K562 (cell line): ENCODE results near the gene C22orf39. TPM values are rescaled to one million over a fixed set of nuclear protein-coding genes. Genes with fewer than 3 reads are reported as not detected.

ENCODE experiments used
- ATAC-seq: fragments of 200-7000 bp; cut with Tn5 transposase; 3 replicates; pipeline ENCODE4 v1.9.1; 2020; ENCODE audit warnings: moderate library complexity
- BruUV-seq: library from RNA; stranded (reverse); fragments of 400-500 nt; replicated peaks from 2 replicates; lab custom pipeline; 2021; lab: Mats Ljungman, UMichigan
- CTCF ChIA-PET: fragments of 300-600 bp; formaldehyde crosslinking; extraction: SDS; loops from one replicate; lab custom pipeline; 2021; ENCODE audit warnings: low intra/inter-chr PET ratio; lab: Yijun Ruan, JAX
- POLR2A ChIA-PET: fragments of 300-600, 350-650 bp; sonication (Branson Sonifier 250); formaldehyde crosslinking; extraction: SDS; loops from one replicate; lab custom pipeline; 2021; ENCODE audit warnings: antibody characterized with exemption, inconsistent platforms; lab: Yijun Ruan, JAX
- DNase-seq, 4 experiments: peaks; one replicate each; pipeline versions ENCODE4 v3.0.0 to v3.0.0-alpha.2; 2011 to 2018; ENCODE audit warnings: low spot score in 3 of 4, mixed read lengths in 3 of 4; ENCODE audit errors: extremely low read depth in 1 of 4
- FAIRE-seq: peaks from 2 replicates; lab custom pipeline; 2011; peaks lifted over from hg19 to GRCh38; lab: Jason Lieb, UNC
- H2AFZ ChIP-seq: 2 replicates; pipeline ENCODE4 v1.6.0; 2011; ENCODE audit warnings: low read depth, low read length, control low read depth, inconsistent platforms
- H3K27ac ChIP-seq: fragments of 200-600 bp; 3 replicates; pipeline ENCODE4 v1.8.0; 2011; ENCODE audit warnings: low read depth, mild to moderate bottlenecking, control low read depth, inconsistent platforms, low read length, moderate library complexity, mixed read lengths; ENCODE audit errors: extremely low read depth
- H3K27me3 ChIP-seq, 2 experiments: fragments of 300-600 bp in 1 of 2; 2 replicates in 1 of 2; 3 replicates in 1 of 2; pipeline versions ENCODE4 v1.6.0 to v1.8.0; 2011; ENCODE audit warnings: inconsistent platforms in 2 of 2, low read length in 2 of 2, mild to moderate bottlenecking in 1 of 2, mixed read lengths in 1 of 2, moderate library complexity in 1 of 2; ENCODE audit not compliant: control insufficient read depth in 2 of 2, insufficient read depth in 2 of 2
- H3K36me3 ChIP-seq: fragments of 300-600 bp; 3 replicates; pipeline ENCODE4 v1.8.0; 2011; ENCODE audit warnings: mild to moderate bottlenecking, low read length, inconsistent platforms; ENCODE audit not compliant: control insufficient read depth, insufficient read depth
- H3K4me1 ChIP-seq, 2 experiments: fragments of 200-600 bp in 1 of 2; replicated peaks in 1 of 2; 2 replicates in 1 of 2; 3 replicates in 1 of 2; pipeline versions ENCODE4 v1.5.1 to v1.8.0; 2011; ENCODE audit warnings: inconsistent platforms in 2 of 2, low read length in 2 of 2, mild to moderate bottlenecking in 1 of 2, mixed read lengths in 1 of 2, moderate library complexity in 1 of 2; ENCODE audit not compliant: control insufficient read depth in 2 of 2, insufficient read depth in 2 of 2
- H3K4me2 ChIP-seq: 2 replicates; pipeline ENCODE4 v1.6.1; 2011; ENCODE audit warnings: low read length, control low read depth, inconsistent platforms, mixed read lengths; ENCODE audit not compliant: insufficient read depth
- H3K4me3 ChIP-seq: fragments of 200-600 bp; sonication (generic), shearing (Covaris generic); 2 replicates; pipeline ENCODE4 v1.5.1; 2016; ENCODE audit warnings: control low read depth, inconsistent platforms
- H3K79me2 ChIP-seq: fragments of 200-600 bp; 3 replicates; pipeline ENCODE4 v1.8.0; 2011; ENCODE audit warnings: low read length, inconsistent platforms; ENCODE audit not compliant: control insufficient read depth, insufficient read depth
- H3K9ac ChIP-seq, 2 experiments: 2 replicates each; pipeline versions ENCODE4 v1.6.0 to v1.6.1; 2011; ENCODE audit warnings: low read depth in 2 of 2, low read length in 2 of 2, control low read depth in 1 of 2, inconsistent platforms in 1 of 2, mild to moderate bottlenecking in 1 of 2, mixed read lengths in 1 of 2; ENCODE audit not compliant: insufficient read depth in 1 of 2
- H3K9me1 ChIP-seq: one replicate; pipeline ENCODE4 v1.6.0; 2011; ENCODE audit warnings: inconsistent platforms, mild to moderate bottlenecking, low read length, moderate library complexity; ENCODE audit not compliant: control insufficient read depth, insufficient read depth
- H3K9me3 ChIP-seq: replicated peaks from 2 replicates; pipeline ENCODE4 v1.5.1; 2011; ENCODE audit warnings: low read depth, low read length, inconsistent platforms; ENCODE audit not compliant: control insufficient read depth, insufficient read depth
- H4K20me1 ChIP-seq: replicated peaks from 2 replicates; pipeline ENCODE4 v1.6.1; 2011; ENCODE audit warnings: low read length, inconsistent platforms, mixed read lengths; ENCODE audit not compliant: control insufficient read depth, insufficient read depth
- ATF3 ChIP-seq, 2 experiments: fragments of 450-650 bp in 1 of 2; sonication (generic) in 1 of 2; formaldehyde crosslinking in 1 of 2; IDR thresholded peaks in 1 of 2; conservative IDR thresholded peaks in 1 of 2; 2 replicates each; pipeline versions ENCODE4 v1.6.1 to v1.8.1; 2016 to 2023; ENCODE audit warnings: mild to moderate bottlenecking in 2 of 2, moderate library complexity in 2 of 2, inconsistent platforms in 1 of 2, missing genetic modification reagents in 1 of 2
- CCAR2 ChIP-seq: fragments of 200-400 bp; formaldehyde crosslinking; IDR thresholded peaks from 2 replicates; pipeline ENCODE4 v1.6.1; 2017; ENCODE audit warnings: mild to moderate bottlenecking, low read depth, low read length
- GTF2E2 ChIP-seq: fragments of 200-800 bp; sonication (Bioruptor generic); IDR thresholded peaks from 2 replicates; pipeline ENCODE4 v1.6.1; 2016; ENCODE audit warnings: missing genetic modification characterization, missing compliant biosample characterization
- SNIP1 ChIP-seq: fragments of 450-650 bp; IDR thresholded peaks from 2 replicates; pipeline ENCODE4 v1.7.1; 2017; ENCODE audit warnings: low read depth, mild to moderate bottlenecking
- ZBTB33 ChIP-seq: sonication (generic); formaldehyde crosslinking; IDR thresholded peaks from 2 replicates; pipeline ENCODE4 v1.8.1; 2023; ENCODE audit warnings: mild to moderate bottlenecking, missing genetic modification reagents
- ZBTB40 ChIP-seq, 2 experiments: fragments of 450-650 bp in 1 of 2; sonication (generic) in 1 of 2; formaldehyde crosslinking in 1 of 2; IDR thresholded peaks; 2 replicates each; pipeline versions ENCODE4 v1.7.1 to v1.9.0; 2016 to 2022; ENCODE audit warnings: inconsistent platforms in 1 of 2, mild to moderate bottlenecking in 1 of 2, missing genetic modification reagents in 1 of 2
- ZBTB8A ChIP-seq: fragments of 450-650 bp; IDR thresholded peaks from 2 replicates; pipeline ENCODE4 v1.6.1; 2018; ENCODE audit warnings: mild to moderate bottlenecking, moderate library complexity; ENCODE audit not compliant: partially characterized antibody
- ZNF589 ChIP-seq: fragments of 200-800 bp; sonication (Bioruptor generic); IDR thresholded peaks from 2 replicates; pipeline ENCODE4 v1.6.1; 2016; ENCODE audit warnings: low read depth, missing genetic modification characterization, missing compliant biosample characterization
- WGBS: fragments of 100-300 bp; shearing (Covaris generic); methylation state at CpG from one replicate; pipeline ENCODE4 v1.1.6; 2016; ENCODE audit warnings: low coverage, mixed read lengths; ENCODE audit not compliant: insufficient coverage; ENCODE audit errors: missing lambda C conversion rate; 5-methylcytosine and 5-hydroxymethylcytosine counted together
- in situ Hi-C: fragments of 300-500 bp; cut with MboI; formaldehyde crosslinking; loops from 4 replicates; pipeline ENCODE4 v1.15.0; 2018; ENCODE audit warnings: inconsistent platforms, mixed read lengths
- intact Hi-C: fragments of 100-400 bp; cut with micrococcal nuclease; formaldehyde crosslinking; loops from 2 replicates; pipeline ENCODE4 v1.14.2; 2022
- polyA plus RNA-seq, 8 experiments: library from polyadenylated mRNA; depleted of rRNA in 4 of 8; stranded (reverse) in 5 of 8; unstranded in 3 of 8; fragments of >200 nt; fragmentation: Nextera tagmentation in 2 of 8; fragmentation: Illumina TruSeq in 1 of 8; extraction: Ambion mirVana in 2 of 8; extraction: Trizol in 1 of 8; gene quantifications; 2 replicates each; pipeline versions ENCODE4 v1.2.1 to v1.2.3, GENCODE V29; 2011 to 2014; ENCODE audit warnings: inconsistent platforms in 1 of 8, missing spikeins in 1 of 8
- total RNA-seq, 7 experiments: library from RNA; depleted of rRNA in 6 of 7; stranded (reverse); fragments of >200 nt in 6 of 7; fragmentation: Illumina TruSeq in 2 of 7; extraction: Trizol in 2 of 7; gene quantifications; 2 replicates each; pipeline versions ENCODE4 v1.2.1 to v1.2.3, GENCODE V29; 2011 to 2021; ENCODE audit warnings: low replicate concordance in 1 of 7

Gene C22orf39
- total and polyA plus RNA-seq, 9 of the 15 experiments (the other 6 are each of a cell fraction or from before 2014, with no cell fraction given), result 20.4 to 139 (median 66.8) TPM

- Histone ChIP-seq H3K27ac (no peak overlapping the region), H3K4me2 (no peak overlapping the region), H3K9ac (no peak overlapping the region), H2AFZ (no peak overlapping the region), H3K9me1 (peaks cover 3% of the 10 kb centered on the region), H3K9me3 (no peaks in the 10 kb centered on the region), H3K4me1 (peaks cover 24 to 25% of the 10 kb centered on the region in 2 experiments), H3K4me3 (no peak overlapping the region), H3K27me3 (no peaks in the 10 kb centered on the region), H3K36me3 (peaks cover 94% of the 10 kb centered on the region), H4K20me1 (peaks cover 2% of the 10 kb centered on the region; the same call in 1 of the 2 replicates), H3K79me2 (peaks cover 5% of the 10 kb centered on the region; the same call in 1 of the 3 replicates)
- no peak for DNase-seq
- BruUV-seq, result no TSS peak
- ChIA-PET POLR2A (interaction anchor here (0.7 to 15.8 kb wide), 5 partner anchors 5 to 50 kb away, joined by 3 to 245 read pairs (median 212); partner anchors contain the start of gene HIRA), CTCF (no interaction called here)
- no peak for ATAC-seq
- in situ Hi-C loops (no loop called here), intact Hi-C loops (loop anchor here (1.0 kb wide), 1 partner anchor 17 kb away; no protein-coding TSS in a partner anchor)
- FAIRE-seq, result no peak
- 95% methylated on average over 4 of the region's 4 CpGs for WGBS
- peak; percentile 36; the same call in 1 of the 2 replicates for TF ChIP-seq GTF2E2 (tag)
- TF ChIP-seq SNIP1, result no peak
- no peak for TF ChIP-seq ZBTB40 (IDR thresholded peaks at IDR 0.05)
- peak; percentile 42; the same call in 1 of the 2 replicates for TF ChIP-seq ZBTB40 (CRISPR knock-in tag; IDR thresholded peaks at IDR 0.05)
- TF ChIP-seq ZNF589 (CRISPR knock-in tag), result 0 out of 2 replicates have a peak, but pooled peaks have one; percentile 64
- no peak for TF ChIP-seq CCAR2
- TF ChIP-seq ATF3 (IDR thresholded peaks at IDR 0.05), result no peak
- 0 out of 2 replicates have a peak, but pooled peaks have one; percentile 3 for TF ChIP-seq ATF3 (CRISPR knock-in tag; conservative IDR thresholded peaks at IDR 0.05)
- no peak for TF ChIP-seq ZBTB8A
- no peak for TF ChIP-seq ZBTB33
Measured at GRCh38 chr22:19402642-19403191, 44.8 kb downstream of the C22orf39 start.
